ENCODE measurements around the gene MTMR10.

GRCh38 chr15:30903497-30904187 is 87.8 kb downstream of the MTMR10 start, which contains the start of gene FAN1:
- TF ChIP-seq, protein P1, sequence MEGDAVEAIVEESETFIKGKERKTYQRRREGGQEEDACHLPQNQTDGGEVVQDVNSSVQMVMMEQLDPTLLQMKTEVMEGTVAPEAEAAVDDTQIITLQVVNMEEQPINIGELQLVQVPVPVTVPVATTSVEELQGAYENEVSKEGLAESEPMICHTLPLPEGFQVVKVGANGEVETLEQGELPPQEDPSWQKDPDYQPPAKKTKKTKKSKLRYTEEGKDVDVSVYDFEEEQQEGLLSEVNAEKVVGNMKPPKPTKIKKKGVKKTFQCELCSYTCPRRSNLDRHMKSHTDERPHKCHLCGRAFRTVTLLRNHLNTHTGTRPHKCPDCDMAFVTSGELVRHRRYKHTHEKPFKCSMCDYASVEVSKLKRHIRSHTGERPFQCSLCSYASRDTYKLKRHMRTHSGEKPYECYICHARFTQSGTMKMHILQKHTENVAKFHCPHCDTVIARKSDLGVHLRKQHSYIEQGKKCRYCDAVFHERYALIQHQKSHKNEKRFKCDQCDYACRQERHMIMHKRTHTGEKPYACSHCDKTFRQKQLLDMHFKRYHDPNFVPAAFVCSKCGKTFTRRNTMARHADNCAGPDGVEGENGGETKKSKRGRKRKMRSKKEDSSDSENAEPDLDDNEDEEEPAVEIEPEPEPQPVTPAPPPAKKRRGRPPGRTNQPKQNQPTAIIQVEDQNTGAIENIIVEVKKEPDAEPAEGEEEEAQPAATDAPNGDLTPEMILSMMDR (IDR thresholded peaks at IDR 0.05 in 4 of 5, conservative IDR thresholded peaks at IDR 0.05 in 1 of 5), result no peak
- peak; percentile 71 to 78 for TF ChIP-seq POLR2A (IDR thresholded peaks at IDR 0.05)

All from gastrocnemius medialis (tissue), 4 donors.